GM12864 (cell line): ENCODE measurements around the gene TRIM43.
"Not testable (repeated sequence)": the region's sequence is repeated elsewhere in the genome, so short reads cannot be mapped to it uniquely, and the experiment has no call there.

Experiments
- DNase-seq: peaks from one replicate; pipeline ENCODE4 v3.0.0-alpha.2; 2011; ENCODE audit warnings: low read depth
- H3K4me3 ChIP-seq: 2 replicates; pipeline ENCODE4 v1.5.1; 2011; ENCODE audit warnings: mild to moderate bottlenecking, low read depth, low read length, control low read depth
- CTCF ChIP-seq: IDR thresholded peaks from 2 replicates; pipeline ENCODE4 v1.5.1; 2011; ENCODE audit warnings: low read depth, mild to moderate bottlenecking, moderate library complexity, low read length, control low read depth, inconsistent platforms; ENCODE audit errors: missing control alignments

The TRIM43 gene

GRCh38 chr2:95578539-95578938 is 13.3 kb upstream of the TRIM43 start:
- no peak for DNase-seq
- no peak overlapping the region for H3K4me3 ChIP-seq
- TF ChIP-seq CTCF = no peak

GRCh38 chr2:95583545-95583944 is 8.3 kb upstream of the TRIM43 start:
- DNase-seq, H3K4me3 ChIP-seq: not testable (repeated sequence)

GRCh38 chr2:95584321-95584720 is 7.5 kb upstream of the TRIM43 start:
- H3K4me3 ChIP-seq, DNase-seq: not testable (repeated sequence)

- DNase-seq, H3K4me3 ChIP-seq: not testable (repeated sequence)
These were observed 1.8 kb upstream of the TRIM43 start for GRCh38 chr2:95589777-95590536.

- DNase-seq, H3K4me3 ChIP-seq: not testable (repeated sequence)
These were observed 1.2 kb downstream of the TRIM43 start for GRCh38 chr2:95592973-95593372.

- H3K4me3 ChIP-seq, DNase-seq: not testable (repeated sequence)
These were observed 3.2 kb downstream of the TRIM43 start for GRCh38 chr2:95595012-95595411.

GRCh38 chr2:95601301-95601700 is 9.5 kb downstream of the TRIM43 start:
- H3K4me3 ChIP-seq, DNase-seq: not testable (repeated sequence)

GRCh38 chr2:95602146-95602545 is 10.3 kb downstream of the TRIM43 start:
- DNase-seq = not testable (repeated sequence)

GRCh38 chr2:95608356-95608755 is 16.6 kb downstream of the TRIM43 start:
- not testable (repeated sequence) for DNase-seq, H3K4me3 ChIP-seq

More at GRCh38 chr2:95602146-95602545, 10.3 kb downstream of the TRIM43 start:
- not testable (repeated sequence) for H3K4me3 ChIP-seq

GRCh38 chr2:95609764-95610163 is 18.0 kb downstream of the TRIM43 start:
- DNase-seq, H3K4me3 ChIP-seq: not testable (repeated sequence)

GRCh38 chr2:95613048-95613447 is 21.2 kb downstream of the TRIM43 start:
- DNase-seq, H3K4me3 ChIP-seq: not testable (repeated sequence)

- DNase-seq, H3K4me3 ChIP-seq: not testable (repeated sequence)
These were observed 30.9 kb downstream of the TRIM43 start for GRCh38 chr2:95622728-95623127.

- H3K4me3 ChIP-seq, DNase-seq: not testable (repeated sequence)
These were observed 39.2 kb downstream of the TRIM43 start for GRCh38 chr2:95630987-95631386.

- DNase-seq, H3K4me3 ChIP-seq: not testable (repeated sequence)
These were observed 41.9 kb downstream of the TRIM43 start for GRCh38 chr2:95633626-95634259.

- not testable (repeated sequence) for H3K4me3 ChIP-seq, DNase-seq
These were observed 48.9 kb downstream of the TRIM43 start for GRCh38 chr2:95640515-95641288.

GRCh38 chr2:95641289-95641575 is 49.4 kb downstream of the TRIM43 start:
- DNase-seq, H3K4me3 ChIP-seq: not testable (repeated sequence)

- not testable (repeated sequence) for DNase-seq, H3K4me3 ChIP-seq
These were observed 50.0 kb downstream of the TRIM43 start for GRCh38 chr2:95641787-95642186.

- H3K4me3 ChIP-seq, DNase-seq: not testable (repeated sequence)
These were observed 50.6 kb downstream of the TRIM43 start for GRCh38 chr2:95642360-95642759.
